Fibroblast of mammary gland (primary cell): ENCODE measurements around the gene TAS2R40.

Experiments used
- DNase-seq: peaks from one replicate; pipeline ENCODE4 v3.0.0-alpha.2; 2010; ENCODE audit warnings: low read depth
- H3K4me3 ChIP-seq: 2 replicates; pipeline ENCODE4 v1.5.1; 2011; ENCODE audit warnings: low read depth, mild to moderate bottlenecking, low read length, moderate library complexity; ENCODE audit not compliant: control insufficient read depth
- CTCF ChIP-seq: conservative IDR thresholded peaks from 2 replicates; pipeline ENCODE4 v1.5.1; 2011; ENCODE audit warnings: low read depth, low read length, inconsistent platforms; ENCODE audit not compliant: control insufficient read depth, insufficient read depth

The TAS2R40 gene

GRCh38 chr7:143256325-143256724, 34.5 kb downstream of the TAS2R40 start:
- DNase-seq, result no peak
- TF ChIP-seq CTCF, result peak; percentile 14
- no peak overlapping the region for H3K4me3 ChIP-seq

DNA sequence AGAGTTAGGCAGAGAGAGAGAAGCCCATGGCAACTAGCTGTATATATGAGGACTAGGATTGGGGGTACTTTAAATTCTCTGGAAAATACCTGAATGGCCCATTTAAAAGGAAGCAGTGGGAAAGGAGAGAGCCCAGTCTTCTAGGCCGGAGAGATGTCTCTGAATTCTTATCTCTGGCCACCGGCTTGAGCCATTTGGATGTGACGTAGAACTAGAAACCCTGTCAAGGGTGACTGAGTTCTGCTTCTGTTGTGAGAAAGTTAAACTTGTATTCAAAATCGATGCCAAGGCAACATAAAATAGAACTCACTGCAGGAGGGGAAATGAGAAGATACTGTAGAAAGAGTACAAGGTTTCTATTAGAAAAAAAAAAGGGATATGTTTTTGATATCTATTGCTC, 35.1 kb downstream of the TAS2R40 start:
- H3K4me3 ChIP-seq, result no peak overlapping the region
- no peak for DNase-seq
- no peak for TF ChIP-seq CTCF

GRCh38 chr7:143257501-143257900, 35.7 kb downstream of the TAS2R40 start:
- no peak for TF ChIP-seq CTCF
- no peak for DNase-seq
- no peak overlapping the region for H3K4me3 ChIP-seq

GRCh38 chr7:143258831-143259230, 37.0 kb downstream of the TAS2R40 start:
- H3K4me3 ChIP-seq, result no peak overlapping the region
- no peak for TF ChIP-seq CTCF
- DNase-seq, result no peak

DNA sequence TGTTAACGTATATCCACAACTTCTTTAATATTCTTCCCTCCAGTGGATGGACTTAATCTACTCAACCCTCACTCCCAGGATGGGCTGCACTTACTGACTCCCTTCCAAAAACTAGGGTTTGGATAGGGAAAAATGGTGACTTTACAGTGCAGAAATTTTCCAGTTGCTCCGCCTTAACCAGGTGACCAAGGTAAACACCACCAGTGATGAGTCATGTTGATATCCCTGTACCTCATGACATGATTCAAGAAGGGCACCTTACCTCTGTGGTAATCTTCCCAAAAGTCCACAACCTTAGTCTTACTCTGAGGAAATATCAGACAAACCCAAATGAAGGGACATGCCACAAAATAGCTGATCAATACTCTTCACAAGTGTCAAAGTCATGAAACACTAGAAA, 37.9 kb downstream of the TAS2R40 start:
- no peak overlapping the region for H3K4me3 ChIP-seq
- no peak for DNase-seq
- TF ChIP-seq CTCF, result no peak

GRCh38 chr7:143261901-143262300, 40.1 kb downstream of the TAS2R40 start:
- no peak overlapping the region for H3K4me3 ChIP-seq
- DNase-seq, result no peak
- TF ChIP-seq CTCF, result no peak
